GM21390 (cell line): ENCODE data around the gene HDGFL2.

Experiments used
- ATAC-seq: cut with Tn5 transposase; IDR thresholded peaks from one replicate; pipeline ENCODE4 v1.9.1; 2021; ENCODE audit not compliant: unreplicated experiment

Gene HDGFL2

DNA sequence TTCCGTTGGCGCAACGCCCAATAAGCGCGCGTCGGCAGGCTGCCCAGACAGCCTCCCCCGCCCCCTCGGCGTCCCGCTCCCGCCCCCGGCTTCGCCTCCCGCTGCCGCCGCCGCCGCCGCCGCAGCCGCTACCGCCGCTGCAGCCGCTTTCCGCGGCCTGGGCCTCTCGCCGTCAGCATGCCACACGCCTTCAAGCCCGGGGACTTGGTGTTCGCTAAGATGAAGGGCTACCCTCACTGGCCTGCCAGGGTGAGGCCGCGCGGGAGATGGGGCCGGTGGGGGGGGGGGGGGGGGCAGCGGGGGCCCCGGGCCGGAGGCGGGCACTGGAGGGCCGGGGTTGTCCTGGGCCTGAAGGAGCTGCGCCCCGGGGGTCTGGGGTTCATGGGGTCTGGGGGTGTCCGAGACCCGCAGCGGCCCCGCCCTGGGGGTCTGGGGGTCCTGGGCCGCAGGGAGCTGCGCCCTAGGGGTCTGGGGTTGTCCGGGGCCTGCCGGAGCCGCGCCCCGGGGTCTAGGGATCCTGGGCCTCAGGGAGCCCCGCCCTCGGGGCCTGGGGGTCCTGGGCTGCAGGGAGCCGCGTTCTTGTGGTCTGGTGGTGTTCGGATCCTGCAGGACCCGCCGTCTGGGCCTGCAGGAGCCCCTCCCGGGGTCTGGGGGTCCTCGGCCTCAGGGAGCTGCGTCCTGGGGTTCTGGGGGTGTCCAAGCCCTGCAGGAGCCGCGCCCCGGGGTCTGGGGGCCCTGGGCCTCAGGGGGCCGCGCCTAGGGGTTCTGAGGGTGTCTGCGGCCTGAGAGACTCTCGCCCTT lies at the start of gene HDGFL2:
TSS of gene HDGFL2 (plus strand) at position 124 of the 801 bp plus-strand sequence. CDS start at position 178, 54 bp downstream.
- ATAC-seq, result no peak

DNA sequence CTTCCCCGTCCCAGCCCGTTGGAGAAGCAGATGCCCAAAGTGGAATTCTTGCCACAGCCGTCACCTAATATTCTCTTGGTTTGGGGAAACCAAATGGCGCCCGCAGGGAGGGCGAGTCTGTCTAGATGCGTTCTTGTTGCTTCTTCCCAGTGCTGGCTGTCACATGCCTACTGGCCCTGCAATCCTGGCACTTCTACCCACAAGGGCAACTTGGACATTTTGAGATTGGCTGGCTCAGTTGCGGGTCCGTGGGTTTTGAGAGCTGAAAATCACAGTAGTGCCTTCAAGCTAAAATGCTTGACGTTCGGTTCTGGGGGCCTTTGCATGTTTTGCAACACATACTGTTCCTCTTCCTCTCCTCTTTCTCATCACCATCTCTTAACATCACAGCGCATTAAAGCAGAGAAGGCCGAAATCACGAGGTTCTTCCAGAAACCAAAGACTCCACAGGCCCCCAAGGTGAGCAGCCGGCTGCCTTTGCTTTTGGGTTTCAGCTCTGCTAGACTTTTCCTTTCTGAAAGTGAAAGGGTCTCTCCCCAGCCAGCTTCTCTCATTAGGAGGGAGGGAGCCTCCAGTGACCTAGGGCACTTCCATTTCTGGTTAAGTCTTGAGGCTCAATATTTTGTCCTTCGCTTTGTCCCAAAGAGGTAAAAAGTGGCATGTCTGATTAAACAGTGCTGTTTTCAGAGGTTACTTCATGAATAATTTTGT lies 48.5 kb upstream of the HDGFL2 start:
- ATAC-seq, result no peak

GRCh38 chr19:4425537-4425936 lies 46.6 kb upstream of the HDGFL2 start:
- ATAC-seq, result no peak

GRCh38 chr19:4428326-4428975 lies 43.6 kb upstream of the HDGFL2 start:
- no peak for ATAC-seq

- ATAC-seq, result no peak
These were observed 42.8 kb upstream of the HDGFL2 start for GRCh38 chr19:4429256-4429655.

DNA sequence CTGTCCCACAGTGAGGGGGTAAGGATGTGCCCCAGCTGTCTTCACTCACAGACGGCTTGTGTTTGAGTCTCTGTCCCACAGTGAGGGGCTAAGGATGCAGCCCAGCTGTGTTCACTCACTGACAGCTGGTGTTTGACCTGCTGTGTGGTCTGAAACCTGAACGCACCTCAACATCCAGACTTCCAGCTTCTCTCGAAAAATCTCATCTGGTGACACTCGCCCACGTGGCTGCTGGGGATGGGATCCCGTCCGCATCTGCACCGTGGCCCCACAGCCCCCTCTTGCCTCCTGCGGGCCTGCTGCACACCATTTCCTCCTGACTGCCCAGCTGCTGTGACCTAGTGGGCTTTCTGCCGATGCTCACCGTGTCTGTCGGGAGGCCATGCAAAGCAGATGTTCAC lies 42.3 kb upstream of the HDGFL2 start:
- ATAC-seq, result no peak

DNA sequence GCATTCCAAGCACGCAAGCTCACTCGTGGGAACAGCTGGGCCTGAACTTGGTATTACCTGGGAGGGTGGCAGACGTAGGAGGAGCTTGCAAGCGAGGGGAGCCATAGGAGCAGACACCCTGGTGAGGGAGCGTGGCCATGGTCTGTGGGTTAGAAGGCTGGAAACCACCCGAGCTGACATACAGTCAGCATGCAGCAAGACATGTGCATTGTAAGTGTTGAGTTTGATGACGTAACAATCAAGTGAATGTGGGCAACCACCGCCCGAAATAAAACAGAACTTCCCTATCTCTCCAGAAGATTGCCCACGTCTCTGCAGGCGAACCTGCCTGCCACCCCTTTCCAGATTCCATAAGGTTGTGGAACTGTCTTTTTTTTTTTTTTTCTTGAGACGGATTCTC lies 41.3 kb upstream of the HDGFL2 start:
- no peak for ATAC-seq

- no peak for ATAC-seq
These were observed 40.8 kb upstream of the HDGFL2 start for GRCh38 chr19:4431296-4431695.

- no peak for ATAC-seq
These were observed 40.1 kb upstream of the HDGFL2 start for GRCh38 chr19:4431808-4432674.

GRCh38 chr19:4432918-4433506 lies 39.1 kb upstream of the HDGFL2 start:
- no peak for ATAC-seq

DNA sequence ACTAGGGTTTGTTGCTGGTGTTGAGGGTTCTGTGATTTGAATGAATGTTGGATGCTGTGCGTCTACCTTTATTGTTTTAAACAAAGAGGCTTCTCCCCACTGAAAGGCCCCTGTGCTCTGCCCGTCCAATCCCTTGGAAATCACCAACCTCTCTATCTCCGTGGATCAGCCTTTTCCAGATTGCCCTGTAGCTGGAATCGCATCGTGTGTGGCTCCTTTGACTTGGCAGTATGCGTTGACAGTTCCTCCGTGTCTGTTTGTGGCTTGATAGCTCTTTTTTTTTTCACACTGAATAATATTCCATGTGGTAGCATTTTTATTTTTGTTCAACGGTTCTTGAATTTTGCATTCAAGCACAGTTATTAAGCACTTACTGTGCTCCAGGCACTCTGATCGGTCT lies 37.7 kb upstream of the HDGFL2 start:
- no peak for ATAC-seq

- no peak for ATAC-seq
These were observed 35.9 kb upstream of the HDGFL2 start for GRCh38 chr19:4436231-4436630.

GRCh38 chr19:4437103-4437502 lies 35.0 kb upstream of the HDGFL2 start:
- ATAC-seq, result no peak

GRCh38 chr19:4439243-4439642 lies 32.9 kb upstream of the HDGFL2 start:
- no peak for ATAC-seq

GRCh38 chr19:4441994-4442818 lies 29.9 kb upstream of the HDGFL2 start:
- no peak for ATAC-seq

DNA sequence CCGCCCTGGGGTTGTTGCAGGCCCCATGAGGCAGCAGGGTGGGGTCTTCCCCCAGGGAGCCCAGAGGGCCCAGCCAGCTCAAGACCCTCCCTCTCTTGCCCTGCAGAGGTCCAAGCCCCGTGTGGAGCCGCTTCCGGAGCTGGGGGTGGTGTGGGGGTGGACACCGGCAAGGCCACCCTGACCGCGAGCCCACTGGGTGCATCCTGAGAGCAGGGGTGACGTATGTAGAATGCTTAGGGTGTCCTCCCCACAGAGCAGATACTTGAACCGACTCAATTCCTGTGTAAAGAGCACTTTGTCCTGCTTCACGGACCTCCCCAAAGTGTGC lies 29.3 kb upstream of the HDGFL2 start:
- no peak for ATAC-seq

DNA sequence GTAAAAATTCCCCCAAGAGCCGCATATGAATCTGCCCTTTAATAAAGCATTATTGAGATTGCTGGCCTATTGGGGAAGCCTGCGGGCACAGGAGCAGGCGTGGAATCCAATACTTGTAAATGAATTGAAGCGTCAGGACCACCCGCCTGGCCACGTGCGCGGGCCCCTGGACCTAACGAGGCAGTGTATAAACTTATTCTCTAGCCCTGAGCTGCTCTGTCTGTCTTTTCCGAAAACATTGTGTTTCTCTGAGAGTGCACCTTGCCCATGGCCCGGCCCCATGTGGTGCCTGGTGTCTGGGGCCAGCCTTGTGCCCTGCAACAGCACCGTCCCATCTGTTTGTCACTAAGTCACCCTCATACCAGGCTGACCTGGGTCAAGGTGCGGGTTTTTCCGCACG lies 28.9 kb upstream of the HDGFL2 start:
- no peak for ATAC-seq

GRCh38 chr19:4443966-4444764 lies 27.9 kb upstream of the HDGFL2 start:
- ATAC-seq, result no peak
